ENCODE measurements around the gene CDH4.

The CDH4 gene

GRCh38 chr20:61566691-61567090, 314.6 kb downstream of the CDH4 start:
- DNase-seq: no peak

DNA sequence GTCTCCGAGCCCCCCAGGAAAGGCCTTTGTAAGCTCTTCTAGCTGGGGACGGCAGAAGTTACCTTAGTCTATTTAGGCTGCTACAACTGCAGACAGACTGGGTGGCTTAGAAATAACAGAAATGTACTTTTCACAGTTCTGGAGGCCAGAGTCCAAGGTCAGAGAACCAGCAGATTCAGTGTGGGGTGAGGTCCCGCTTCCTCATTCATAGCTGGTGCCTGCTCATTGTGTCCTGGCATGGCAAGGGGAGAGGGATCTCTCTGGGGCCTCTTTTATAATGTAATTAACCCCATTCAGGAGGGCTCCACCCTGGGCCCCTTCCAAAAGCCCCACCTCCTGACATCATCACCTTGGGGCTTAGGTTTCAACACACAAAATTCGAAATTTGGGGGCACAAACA, 315.1 kb downstream of the CDH4 start:
- no peak for DNase-seq

DNA sequence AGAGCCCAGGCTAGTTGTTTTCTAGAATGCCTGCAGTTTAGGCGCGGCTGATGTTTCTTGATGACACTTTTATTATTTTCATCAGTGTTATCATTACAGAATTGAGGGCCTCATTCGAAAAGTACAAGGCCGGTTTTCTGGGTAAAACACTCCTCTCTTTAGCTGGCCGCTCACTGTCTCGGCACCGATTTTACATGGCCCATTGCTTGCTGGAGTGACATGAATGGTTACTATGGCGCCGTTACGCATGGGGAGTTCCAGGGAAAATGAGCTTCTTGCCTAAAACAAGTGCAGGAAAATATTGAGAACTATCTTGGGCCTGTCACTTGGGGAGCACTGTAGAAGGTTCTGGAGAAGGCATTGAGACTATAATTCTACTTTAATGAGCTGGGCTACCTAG, 317.8 kb downstream of the CDH4 start:
- peak; percentile 89 for DNase-seq

- no peak for DNase-seq
Measured at GRCh38 chr20:61570646-61571195, 318.7 kb downstream of the CDH4 start.

- no peak for DNase-seq
Measured at GRCh38 chr20:61571221-61571620, 319.2 kb downstream of the CDH4 start.

- no peak for DNase-seq
Measured at GRCh38 chr20:61571916-61572711, 320.1 kb downstream of the CDH4 start.

DNA sequence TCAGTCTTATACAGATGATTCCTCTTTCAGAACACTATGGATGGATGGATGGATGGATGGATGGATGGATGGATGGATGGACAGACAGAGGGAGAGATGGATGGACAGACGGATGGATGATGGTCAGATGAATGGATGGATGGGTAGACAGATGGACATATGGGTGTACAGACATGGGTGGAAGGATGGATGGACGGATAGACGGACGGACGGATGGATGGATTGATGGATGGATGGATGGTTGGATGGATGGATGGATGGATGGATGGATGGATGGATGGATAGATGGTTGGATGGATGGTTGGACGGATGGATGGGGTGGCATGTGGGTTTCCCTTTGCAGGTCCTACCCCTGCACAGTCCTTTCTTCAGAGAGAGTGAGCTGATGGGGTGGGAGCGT, 320.7 kb downstream of the CDH4 start:
- no peak for DNase-seq

GRCh38 chr20:61573415-61574305, 321.6 kb downstream of the CDH4 start:
- DNase-seq: no peak

DNA sequence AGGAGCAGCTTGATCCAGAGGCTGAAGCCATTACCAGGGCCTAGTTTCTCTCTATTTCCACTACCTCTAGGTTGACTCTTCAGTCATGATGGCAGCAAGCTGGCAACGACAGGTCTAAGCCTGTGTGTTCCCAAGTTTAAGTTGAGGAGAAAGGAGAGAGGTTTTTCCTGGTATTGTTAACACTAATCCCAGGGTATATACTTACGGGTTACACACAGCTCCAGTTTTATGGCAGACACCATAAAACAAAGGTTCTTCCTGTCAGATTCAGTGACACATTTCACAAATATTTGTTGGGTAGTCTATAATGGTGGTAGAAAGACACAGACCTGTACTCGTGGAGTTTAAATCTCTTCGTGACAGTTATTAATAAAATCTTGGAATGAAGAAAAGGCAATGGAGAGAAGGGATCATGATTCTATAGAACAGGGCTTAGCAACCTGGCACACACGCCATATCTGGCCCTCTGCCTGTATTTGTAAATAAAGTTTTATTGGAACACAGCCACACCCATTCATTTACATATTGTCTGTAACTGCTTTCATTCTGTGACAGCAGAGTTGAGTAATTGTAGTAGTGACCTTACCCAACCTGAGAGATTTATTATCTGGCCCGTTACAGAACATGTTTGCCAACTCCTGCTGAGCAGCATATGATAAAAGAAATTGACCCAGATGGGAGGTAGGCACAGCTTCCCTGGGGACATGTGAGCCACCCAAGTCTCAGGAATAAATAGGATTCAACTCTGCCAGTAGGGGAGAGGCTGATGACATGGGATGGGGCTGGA, 323.3 kb downstream of the CDH4 start:
- no peak for DNase-seq

- no peak for DNase-seq
Measured at GRCh38 chr20:61576372-61576771, 324.3 kb downstream of the CDH4 start.

- no peak for DNase-seq
Measured at GRCh38 chr20:61577065-61577464, 325.0 kb downstream of the CDH4 start.

DNA sequence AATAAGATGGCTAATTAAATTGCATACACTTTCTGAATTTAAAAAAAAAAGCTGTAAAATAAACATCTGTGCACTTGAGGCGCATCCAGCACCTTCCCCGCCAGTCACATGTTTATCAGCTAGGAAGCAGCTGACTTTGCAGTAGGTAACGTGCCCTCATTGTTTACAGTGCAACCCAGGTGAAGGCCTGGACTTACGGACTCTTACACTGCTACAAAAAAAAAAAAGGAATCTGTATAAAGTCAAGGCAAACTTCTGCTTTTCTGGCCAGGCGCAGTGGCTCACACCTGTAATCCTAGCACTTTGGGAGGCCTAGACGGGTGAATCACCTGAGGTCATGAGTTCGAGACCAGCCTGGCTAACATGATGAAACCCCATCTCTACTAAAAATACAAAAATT, 327.8 kb downstream of the CDH4 start:
- DNase-seq: no peak

DNA sequence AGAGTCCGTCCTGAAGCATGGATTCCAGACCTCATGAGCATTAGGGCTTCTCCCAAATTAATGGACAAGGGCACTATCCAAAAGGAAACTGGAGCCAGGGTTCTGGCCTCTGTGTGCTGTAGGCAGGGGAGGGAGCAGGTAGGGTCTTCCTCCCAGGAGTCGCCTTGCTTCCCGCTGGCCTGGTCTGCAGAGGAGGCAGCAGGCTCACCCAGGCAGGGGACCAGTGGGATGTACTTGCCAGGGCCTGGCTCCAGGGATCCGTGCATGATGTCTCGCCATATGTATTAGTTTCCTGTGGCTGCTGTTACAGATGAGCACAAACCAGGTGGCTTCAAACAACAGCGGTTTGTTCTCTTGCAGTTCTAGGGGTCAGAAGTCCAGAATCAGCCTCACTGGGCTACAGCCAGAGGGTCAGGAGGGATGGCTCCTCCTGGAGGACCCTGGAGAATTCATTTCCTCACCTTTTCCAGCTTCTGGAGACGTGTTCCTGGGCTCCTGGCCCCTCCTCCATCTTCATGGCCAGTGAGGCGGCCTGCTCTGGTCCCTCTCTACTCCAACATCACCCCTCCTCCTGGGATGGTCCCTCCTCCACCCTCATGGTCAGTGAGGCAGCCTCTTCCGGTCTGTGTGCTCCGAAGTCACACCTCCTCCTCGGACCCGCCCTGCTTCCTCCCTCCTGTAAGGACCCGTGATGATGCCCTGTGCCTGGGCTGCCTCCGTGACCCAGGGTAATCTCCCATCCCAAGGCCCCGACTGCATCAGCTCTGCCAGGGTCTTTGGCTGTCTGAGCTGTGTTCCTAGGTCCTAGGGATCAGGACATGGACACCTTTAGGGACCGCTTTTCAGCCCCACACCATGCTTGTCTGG, 329.1 kb downstream of the CDH4 start:
- no peak for DNase-seq

DNA sequence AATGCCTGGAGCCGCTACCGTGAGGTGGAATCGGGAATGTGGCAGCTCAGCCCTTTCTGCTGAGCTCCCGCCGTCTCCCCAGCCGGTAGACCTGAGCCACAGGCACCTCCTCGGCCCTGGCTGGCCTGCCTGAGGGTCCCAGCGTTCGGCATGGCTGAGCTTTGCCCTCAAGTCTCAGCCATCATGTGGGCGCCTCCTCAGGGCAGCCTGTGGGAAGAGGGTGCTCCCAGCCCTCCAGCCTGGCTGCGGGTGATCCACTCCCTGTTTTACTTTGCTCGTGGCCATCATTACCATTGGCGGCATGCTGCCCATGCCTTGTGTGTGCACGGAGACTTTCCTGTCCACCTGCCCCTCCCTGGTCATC, 329.7 kb downstream of the CDH4 start:
- DNase-seq: no peak

DNA sequence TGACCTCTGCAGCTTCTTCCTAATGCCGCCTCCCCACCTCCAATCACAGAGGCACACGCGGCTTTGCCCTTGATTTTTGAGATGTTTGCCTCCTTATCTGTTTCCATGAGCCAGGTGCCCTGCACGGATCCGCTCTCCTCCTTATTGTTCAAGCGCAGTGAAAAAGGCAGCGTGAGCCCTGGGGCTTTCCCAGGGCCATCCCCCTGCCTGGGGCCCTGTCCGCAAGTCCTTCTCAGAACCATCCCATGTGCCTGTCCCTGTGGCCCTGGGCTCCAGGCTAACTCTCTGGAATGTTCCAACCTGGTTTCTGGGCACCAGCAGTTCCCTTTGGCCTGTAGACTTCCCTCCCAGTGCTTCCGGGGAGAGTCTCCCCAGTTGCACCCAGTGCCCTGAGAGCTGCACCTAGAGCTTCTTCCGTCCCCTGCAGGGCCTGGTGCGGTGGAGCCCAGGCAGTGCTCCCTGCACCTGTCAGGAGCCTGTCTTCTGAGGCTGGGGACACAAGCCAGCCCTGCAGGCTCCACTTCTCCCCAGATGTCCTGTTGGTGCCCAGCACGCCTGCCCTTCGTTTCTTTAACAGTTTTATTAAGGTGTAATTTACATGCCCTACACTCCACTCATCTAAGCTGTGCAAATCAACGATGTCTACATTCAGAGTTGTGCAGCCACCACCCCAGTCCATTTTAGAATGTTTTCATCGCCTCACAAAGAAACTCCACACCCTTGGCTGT, 330.3 kb downstream of the CDH4 start:
- no peak for DNase-seq

GRCh38 chr20:61583356-61583755, 331.3 kb downstream of the CDH4 start:
- DNase-seq: no peak

DNA sequence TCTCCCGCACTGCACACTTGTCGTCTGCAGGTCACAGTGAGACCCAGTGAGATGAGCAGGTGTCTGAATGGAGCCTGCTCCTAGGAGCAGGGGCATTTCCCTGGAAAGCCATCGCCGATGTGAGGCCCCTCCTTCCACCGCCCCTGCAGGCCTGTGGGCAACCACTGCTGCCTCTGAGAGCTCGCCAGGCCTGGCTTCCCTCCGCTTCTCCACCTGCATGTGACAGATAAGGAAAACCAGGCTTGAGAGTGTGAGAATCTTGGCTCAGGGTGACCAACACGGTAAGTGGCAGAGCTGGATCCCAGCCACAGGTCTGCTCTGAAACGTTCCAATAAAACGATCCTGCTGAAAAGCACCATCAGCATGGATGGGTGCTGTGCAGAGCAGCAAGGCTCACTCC, 332.8 kb downstream of the CDH4 start:
- DNase-seq: no peak

- DNase-seq: no peak
Measured at GRCh38 chr20:61585764-61586163, 333.7 kb downstream of the CDH4 start.

GRCh38 chr20:61587036-61587435, 335.0 kb downstream of the CDH4 start:
- no peak for DNase-seq

DNA sequence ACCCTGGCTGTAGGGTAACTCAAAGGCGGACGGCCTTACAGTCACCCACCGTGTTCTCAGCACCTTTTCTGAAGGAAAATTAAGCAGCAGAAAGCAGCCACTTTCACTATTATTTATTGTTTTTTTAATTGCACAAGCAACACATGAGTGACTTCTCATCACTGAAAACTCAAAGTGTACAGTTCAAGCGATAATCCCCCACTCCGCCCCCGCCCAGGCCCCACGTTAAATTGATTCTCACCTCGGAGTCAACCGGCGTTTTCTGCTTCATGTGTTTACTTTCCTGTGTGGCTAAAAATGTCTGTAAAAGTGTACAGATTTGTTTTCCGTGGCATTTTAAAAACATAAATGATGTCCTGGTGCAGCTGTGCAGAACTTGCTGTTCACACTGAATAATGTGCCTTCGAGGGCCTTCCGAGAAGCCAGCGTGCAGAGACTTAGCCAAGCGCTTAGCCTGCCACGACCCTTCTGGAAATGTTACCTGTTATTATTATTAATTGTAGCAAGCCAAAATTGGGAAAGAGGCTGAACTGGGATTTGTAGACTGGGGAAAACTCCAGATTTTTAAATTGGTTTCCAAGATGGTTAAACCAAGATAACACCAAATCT, 335.7 kb downstream of the CDH4 start:
- no peak for DNase-seq

Measured in eye (tissue), 1 donor.